ENCODE results near the gene TSC22D3.

Gene TSC22D3

DNA sequence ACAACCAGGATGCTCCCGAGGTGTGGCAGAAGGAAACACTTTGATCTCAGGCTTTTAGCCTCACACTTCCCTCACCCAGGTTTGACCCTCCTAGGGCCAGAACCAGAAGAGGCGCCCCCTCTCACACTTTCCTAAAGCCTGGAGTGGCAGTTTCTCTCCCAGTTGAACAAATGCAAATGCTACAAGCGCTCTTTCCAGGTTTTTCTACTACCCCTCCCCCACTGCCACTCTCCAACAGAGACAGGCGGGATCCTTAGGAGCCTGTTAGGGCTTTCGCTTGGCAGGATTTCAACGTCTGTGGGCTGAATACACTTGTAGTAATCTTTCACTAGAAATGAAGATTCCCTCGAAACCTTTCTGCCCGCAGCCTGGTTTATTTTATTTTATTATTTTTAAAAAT lies 2.4 kb downstream of the TSC22D3 start:
- no peaks in the 10 kb centered on the region for H3F3A ChIP-seq (ENCODE audit: insufficient read depth, low read length)
- H3K4me2 ChIP-seq (ENCODE audit: low read length): no peak overlapping the region
- no peak overlapping the region for H3K9ac ChIP-seq (ENCODE audit: low read length)
- no peak overlapping the region for H2AFZ ChIP-seq (ENCODE audit: low read length)
- H3K9me2 ChIP-seq (ENCODE audit: low read depth, low read length): no peaks in the 10 kb centered on the region
- peaks cover 10% of the 10 kb centered on the region for H3K4me1 ChIP-seq (ENCODE audit: insufficient read depth, low read length, severe bottlenecking)
- H3K4me3 ChIP-seq (ENCODE audit: low read depth, low read length, poor library complexity, severe bottlenecking): no peak overlapping the region
- no peaks in the 10 kb centered on the region for H3K36me3 ChIP-seq (ENCODE audit: insufficient read depth, low read length)
- H3K27ac ChIP-seq (ENCODE audit: low read depth, low read length, poor library complexity, severe bottlenecking): no peak overlapping the region
- H3K9me3 ChIP-seq (ENCODE audit: low read length): no peaks in the 10 kb centered on the region
- H3K27me3 ChIP-seq (ENCODE audit: insufficient read depth, low read length): no peaks in the 10 kb centered on the region
- H3K79me2 ChIP-seq (ENCODE audit: insufficient read depth, low read length): no peaks in the 10 kb centered on the region
- TF ChIP-seq EZH2 (IDR thresholded peaks at IDR 0.05; ENCODE audit: borderline replicate concordance, low read length) (no peak), CTCF (IDR thresholded peaks at IDR 0.05; ENCODE audit: low read length) (no peak)
- no peaks in the 10 kb centered on the region for H4K20me1 ChIP-seq (ENCODE audit: insufficient read depth, low read length)

GRCh38 chrX:107769581-107770317 lies 5.8 kb downstream of the TSC22D3 start:
- no peaks in the 10 kb centered on the region for H3K4me1 ChIP-seq (ENCODE audit: insufficient read depth, low read length, severe bottlenecking)
- H3F3A ChIP-seq (ENCODE audit: insufficient read depth, low read length): no peaks in the 10 kb centered on the region
- no peaks in the 10 kb centered on the region for H3K79me2 ChIP-seq (ENCODE audit: insufficient read depth, low read length)
- H3K9ac ChIP-seq (ENCODE audit: low read length): no peak overlapping the region
- TF ChIP-seq EZH2 (IDR thresholded peaks at IDR 0.05; ENCODE audit: borderline replicate concordance, low read length) (no peak), CTCF (IDR thresholded peaks at IDR 0.05; ENCODE audit: low read length) (no peak)
- no peak overlapping the region for H3K27ac ChIP-seq (ENCODE audit: low read depth, low read length, poor library complexity, severe bottlenecking)
- no peaks in the 10 kb centered on the region for H3K9me2 ChIP-seq (ENCODE audit: low read depth, low read length)
- no peak overlapping the region for H2AFZ ChIP-seq (ENCODE audit: low read length)
- H3K9me3 ChIP-seq (ENCODE audit: low read length): no peaks in the 10 kb centered on the region
- H3K4me3 ChIP-seq (ENCODE audit: low read depth, low read length, poor library complexity, severe bottlenecking): no peak overlapping the region
- no peaks in the 10 kb centered on the region for H4K20me1 ChIP-seq (ENCODE audit: insufficient read depth, low read length)
- no peak overlapping the region for H3K4me2 ChIP-seq (ENCODE audit: low read length)
- H3K27me3 ChIP-seq (ENCODE audit: insufficient read depth, low read length): no peaks in the 10 kb centered on the region
- H3K36me3 ChIP-seq (ENCODE audit: insufficient read depth, low read length): no peaks in the 10 kb centered on the region

GRCh38 chrX:107768051-107768450 lies 7.5 kb downstream of the TSC22D3 start:
- Histone ChIP-seq H4K20me1 (ENCODE audit: insufficient read depth, low read length) (no peaks in the 10 kb centered on the region), H3K9me3 (ENCODE audit: low read length) (no peaks in the 10 kb centered on the region), H3K4me2 (ENCODE audit: low read length) (no peak overlapping the region), H3K9ac (ENCODE audit: low read length) (no peak overlapping the region), H3K27ac (ENCODE audit: low read depth, low read length, poor library complexity, severe bottlenecking) (no peak overlapping the region), H3F3A (ENCODE audit: insufficient read depth, low read length) (no peaks in the 10 kb centered on the region), H3K27me3 (ENCODE audit: insufficient read depth, low read length) (no peaks in the 10 kb centered on the region), H3K79me2 (ENCODE audit: insufficient read depth, low read length) (no peaks in the 10 kb centered on the region), H2AFZ (ENCODE audit: low read length) (no peak overlapping the region), H3K36me3 (ENCODE audit: insufficient read depth, low read length) (no peaks in the 10 kb centered on the region), H3K9me2 (ENCODE audit: low read depth, low read length) (no peaks in the 10 kb centered on the region), H3K4me3 (ENCODE audit: low read depth, low read length, poor library complexity, severe bottlenecking) (no peak overlapping the region), H3K4me1 (ENCODE audit: insufficient read depth, low read length, severe bottlenecking) (no peaks in the 10 kb centered on the region)
- TF ChIP-seq CTCF (IDR thresholded peaks at IDR 0.05; ENCODE audit: low read length) (no peak), EZH2 (IDR thresholded peaks at IDR 0.05; ENCODE audit: borderline replicate concordance, low read length) (no peak)

All from OCI-LY1 (cell line).